GM18951 (cell line): Measurements from ENCODE around the gene CACNG4.

ENCODE experiments used
- POLR2A ChIP-seq: IDR thresholded peaks from 4 replicates; pipeline ENCODE4 v1.6.1; 2011; ENCODE audit warnings: mild to moderate bottlenecking; ENCODE audit not compliant: insufficient read length, insufficient read depth; ENCODE audit errors: extremely low read depth
- in situ Hi-C: fragments of 300-500 bp; cut with MboI; formaldehyde crosslinking; loops from one replicate; pipeline ENCODE4 v1.12.0; 2022; ENCODE audit warnings: low sequenced_read_pairs, mixed read lengths, inconsistent platforms; ENCODE audit not compliant: unreplicated experiment

The CACNG4 gene

GRCh38 chr17:66934040-66934439 lies 30.5 kb upstream of the CACNG4 start:
- in situ Hi-C loops, result no loop called here

DNA sequence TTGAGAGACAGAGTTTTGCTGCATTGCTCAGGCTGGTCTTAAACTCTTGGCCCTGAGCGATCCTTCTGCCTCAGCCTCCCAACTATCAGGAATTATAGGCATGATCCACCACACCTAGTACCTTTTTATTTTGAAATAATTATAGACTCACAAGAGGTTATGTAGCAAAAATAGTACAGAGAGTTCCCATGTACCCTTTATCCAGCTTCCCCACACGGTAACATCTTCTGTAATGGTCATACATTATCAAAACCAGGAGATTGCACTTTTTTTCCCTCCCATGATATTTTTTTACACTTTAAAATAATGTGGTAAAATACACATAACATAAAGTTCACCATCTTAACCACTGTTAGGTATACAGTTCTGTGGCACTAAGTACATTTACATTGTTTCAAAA lies 28.8 kb upstream of the CACNG4 start:
- no peak for TF ChIP-seq POLR2A
- in situ Hi-C loops, result no loop called here

More at GRCh38 chr17:66934040-66934439, 30.5 kb upstream of the CACNG4 start:
- no peak for TF ChIP-seq POLR2A

- in situ Hi-C loops, result no loop called here
- TF ChIP-seq POLR2A, result no peak
These were observed 25.9 kb upstream of the CACNG4 start for GRCh38 chr17:66938656-66939055.

GRCh38 chr17:66939461-66940114 lies 24.9 kb upstream of the CACNG4 start:
- no peak for TF ChIP-seq POLR2A
- in situ Hi-C loops, result no loop called here

DNA sequence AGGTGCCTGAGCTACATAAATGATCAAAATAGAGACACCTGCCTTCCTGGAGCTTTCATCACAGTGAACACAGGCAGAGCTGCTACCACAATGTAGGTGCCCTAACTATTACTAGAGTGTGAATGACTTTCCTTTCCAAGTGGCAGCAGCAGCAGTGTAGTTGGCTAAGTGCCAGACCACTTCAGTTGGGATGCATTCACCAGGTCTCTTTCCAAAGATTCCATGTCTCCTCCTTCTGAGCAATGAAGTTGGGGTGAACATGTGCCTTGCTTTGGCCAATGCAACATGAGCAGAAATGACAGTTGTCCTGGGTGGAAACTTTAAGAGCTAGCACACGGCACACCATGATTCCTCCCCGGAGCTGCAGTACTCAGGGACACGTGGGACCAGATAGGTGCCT lies 23.3 kb upstream of the CACNG4 start:
- in situ Hi-C loops, result no loop called here

DNA sequence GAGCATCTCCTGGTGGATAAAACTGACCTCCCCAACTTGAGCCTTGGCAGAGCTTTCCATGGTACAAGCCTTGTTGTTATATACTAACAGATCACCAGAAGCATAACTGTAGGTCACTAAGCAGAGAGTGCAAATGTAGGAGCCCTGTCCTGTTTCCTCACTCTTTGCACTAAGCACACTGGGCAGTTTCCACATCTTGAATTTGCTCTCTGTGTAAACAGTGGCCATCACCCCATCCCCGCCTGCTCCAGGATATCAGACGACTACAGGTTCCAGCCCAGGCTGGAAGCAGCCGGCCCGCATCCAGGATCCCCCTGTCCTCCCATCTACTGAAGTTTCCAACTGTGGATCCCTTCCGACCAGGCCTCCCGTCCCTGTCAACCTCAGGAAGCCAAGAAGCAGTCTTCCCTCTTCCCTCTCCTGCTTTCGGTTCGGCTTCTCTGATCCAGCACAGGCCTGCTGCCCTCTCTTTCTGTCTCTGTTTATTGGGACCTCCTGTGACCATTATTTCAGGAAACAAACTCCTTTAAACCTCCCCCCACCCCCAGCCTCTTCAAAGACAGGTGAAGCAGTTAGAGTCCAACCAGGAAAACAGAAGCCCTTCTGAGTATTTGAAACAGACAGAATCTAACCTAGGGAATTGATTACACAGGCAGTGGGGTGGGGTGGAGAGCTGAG lies 22.6 kb upstream of the CACNG4 start:
- in situ Hi-C loops, result no loop called here
- no peak for TF ChIP-seq POLR2A

More for the DNA sequence above, 23.3 kb upstream of the CACNG4 start:
- TF ChIP-seq POLR2A, result no peak

DNA sequence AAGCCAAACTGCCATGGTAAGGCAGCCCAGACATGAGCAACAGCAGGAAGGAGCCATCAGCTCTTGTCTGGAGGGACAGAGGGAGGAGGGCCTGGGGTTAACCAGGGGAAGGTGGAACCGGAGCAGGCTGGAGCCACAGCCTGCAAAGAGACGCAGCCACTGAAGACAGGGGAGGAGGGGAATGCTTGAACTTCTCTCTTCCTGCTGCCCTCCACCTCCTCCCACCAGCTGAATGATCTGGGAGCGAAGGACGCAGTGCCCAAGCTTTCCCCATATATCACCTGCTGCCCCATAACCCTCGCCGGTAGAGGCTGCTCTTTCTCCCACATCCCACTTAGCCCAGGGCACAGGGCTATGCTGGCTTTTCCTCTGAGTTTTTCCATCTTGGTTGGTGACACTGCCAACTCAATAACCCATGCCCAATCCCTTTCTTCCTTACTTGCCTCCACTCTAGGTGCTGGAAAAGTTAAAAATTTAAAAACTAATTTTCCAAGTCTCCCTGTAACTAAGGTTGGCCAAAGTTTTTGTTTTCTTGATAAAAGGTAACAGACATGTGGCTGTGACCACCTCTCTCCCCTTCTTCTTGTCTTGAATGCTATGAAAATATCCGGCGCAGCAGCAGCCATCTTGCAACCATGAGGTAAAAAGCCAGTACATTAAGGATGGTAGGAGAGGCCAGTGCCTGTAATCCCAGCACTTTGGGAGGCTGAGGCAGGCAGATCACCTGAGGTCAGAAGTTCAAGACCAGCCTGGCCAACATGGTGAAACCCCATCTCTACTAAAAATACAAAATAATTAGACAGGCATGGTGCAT lies 21.8 kb upstream of the CACNG4 start:
- TF ChIP-seq POLR2A, result no peak
- in situ Hi-C loops, result no loop called here

DNA sequence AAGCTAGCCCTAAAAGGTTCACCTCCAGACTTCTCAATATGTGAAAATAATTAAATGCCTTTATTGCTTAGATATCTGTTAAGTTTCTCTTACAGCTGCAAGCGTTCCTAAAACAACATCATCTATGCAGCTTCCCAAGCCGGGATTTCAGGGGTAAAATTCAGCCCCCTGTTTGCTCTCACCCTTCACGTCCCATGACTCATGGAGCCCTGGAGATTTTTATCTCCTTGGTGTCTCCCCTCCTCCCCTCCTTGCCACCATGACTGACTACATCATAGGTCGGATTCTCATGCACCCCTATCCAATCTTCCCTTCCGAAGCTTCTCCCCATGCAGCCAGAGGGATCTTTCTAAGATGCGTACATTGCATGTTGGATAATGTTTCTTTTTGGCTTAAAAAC lies 21.0 kb upstream of the CACNG4 start:
- no peak for TF ChIP-seq POLR2A
- in situ Hi-C loops, result no loop called here

DNA sequence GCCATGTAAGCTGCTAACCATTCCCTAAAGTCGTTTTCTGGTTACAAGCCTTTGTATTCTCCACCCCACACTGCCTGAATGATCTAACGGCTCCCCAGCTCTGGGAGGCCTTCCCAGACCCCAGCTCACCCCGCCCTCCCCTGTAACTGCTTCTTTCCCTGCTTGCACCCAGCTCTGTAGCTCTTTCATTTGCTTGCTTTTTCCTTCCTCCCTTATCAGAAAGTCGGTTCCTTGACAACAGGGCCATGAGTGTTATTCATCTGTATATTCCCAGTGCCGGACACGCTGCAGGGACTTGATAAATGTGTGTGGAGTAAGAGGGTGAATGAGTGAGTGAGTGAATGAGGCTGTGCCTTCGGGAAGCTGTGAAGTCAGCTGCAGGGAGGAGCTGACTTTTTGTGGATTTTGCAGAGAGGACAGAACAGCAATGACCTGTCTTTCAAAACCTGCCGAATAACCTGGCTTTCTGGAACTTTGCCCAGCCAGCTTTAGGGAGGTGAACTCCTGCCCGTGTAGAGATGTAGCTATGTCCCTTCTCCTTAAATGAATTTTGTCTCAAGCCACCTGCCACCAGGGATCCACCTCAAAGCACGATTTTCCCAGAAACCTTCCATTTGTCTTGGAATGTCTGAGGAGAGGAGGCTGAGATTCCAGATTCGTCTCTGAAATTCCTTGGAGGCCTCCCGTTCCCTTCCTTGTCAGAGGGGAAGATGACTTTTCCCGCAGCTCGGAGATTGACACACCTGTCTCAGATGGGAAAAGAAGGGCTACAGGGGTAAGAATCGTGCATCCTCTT lies 20.0 kb upstream of the CACNG4 start:
- no peak for TF ChIP-seq POLR2A
- in situ Hi-C loops, result no loop called here

DNA sequence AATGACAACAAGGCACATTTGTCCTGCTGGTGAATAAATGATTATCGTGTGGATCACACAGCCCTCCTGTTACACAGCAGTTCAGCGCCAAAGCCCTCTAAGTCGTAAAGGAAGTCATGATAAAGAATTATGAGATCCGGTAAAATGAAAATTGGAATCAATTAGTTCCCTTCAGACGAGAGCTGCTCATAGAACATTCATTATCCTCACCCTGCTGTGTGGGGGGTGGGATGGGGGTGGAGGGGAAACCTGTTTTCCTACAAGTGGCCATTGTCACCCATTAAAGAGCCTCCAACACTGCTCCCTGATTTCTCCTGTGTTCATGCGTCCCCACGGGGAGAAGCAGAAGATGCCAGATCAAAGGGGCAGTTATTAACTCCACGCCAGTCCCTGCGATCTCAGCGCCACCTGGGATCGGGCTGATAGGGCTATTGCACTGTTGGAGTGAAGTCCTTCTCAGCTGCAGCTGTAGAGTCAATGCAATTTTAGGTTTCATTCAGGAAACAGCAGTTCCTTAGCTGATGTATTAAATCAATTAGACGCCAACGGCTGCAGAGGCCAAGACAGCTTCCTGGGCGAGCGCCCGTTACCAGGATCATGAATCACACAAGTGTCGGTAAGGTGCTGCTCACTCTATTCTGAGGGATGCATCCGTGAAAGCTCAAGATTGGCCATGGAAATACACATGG lies 19.2 kb upstream of the CACNG4 start:
- in situ Hi-C loops, result no loop called here
- TF ChIP-seq POLR2A, result no peak

DNA sequence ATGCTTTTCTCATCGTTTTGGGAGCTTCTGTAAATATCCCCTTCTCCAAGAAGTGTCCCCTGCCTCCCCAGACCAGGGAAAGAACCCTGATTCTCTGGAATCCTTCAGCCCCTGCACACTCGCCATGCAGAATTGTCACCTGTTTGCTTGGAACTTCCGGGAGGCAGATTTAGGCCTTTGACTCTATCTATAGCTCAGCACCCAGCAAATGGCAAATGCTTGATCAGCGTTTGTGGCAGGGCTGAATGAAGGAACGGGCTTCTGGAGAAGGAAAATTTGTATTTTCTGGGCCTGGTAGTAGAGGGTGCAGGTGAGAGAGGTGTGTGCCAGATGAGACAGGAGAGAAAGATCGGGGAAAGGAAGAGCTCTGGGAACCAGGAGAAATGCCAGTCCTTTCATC lies 18.3 kb upstream of the CACNG4 start:
- TF ChIP-seq POLR2A, result no peak
- in situ Hi-C loops, result no loop called here

DNA sequence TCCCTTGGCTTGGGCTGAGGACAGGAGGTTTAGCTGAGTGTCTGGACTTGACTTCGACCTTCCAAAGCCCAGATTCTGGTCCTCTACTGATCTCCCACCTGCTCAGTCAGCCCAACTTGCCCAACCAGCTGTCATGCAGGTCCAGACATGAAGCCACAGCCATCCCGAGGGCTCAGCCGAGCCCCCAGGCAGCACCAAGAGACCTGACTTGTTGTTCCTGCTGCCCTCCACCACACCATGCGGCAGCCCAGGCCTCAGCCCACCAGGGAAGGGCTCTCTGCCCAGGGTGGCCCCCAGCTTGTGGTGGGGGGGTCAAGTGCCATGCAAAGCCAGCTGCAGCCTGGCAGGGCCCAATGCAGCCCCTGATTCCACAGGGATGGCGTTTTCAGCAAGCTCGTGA lies 17.2 kb upstream of the CACNG4 start:
- no peak for TF ChIP-seq POLR2A
- in situ Hi-C loops, result no loop called here
